Psoas muscle (tissue), 8 donors: Measurements from ENCODE around the gene TEX9. TPM values are rescaled to one million over a fixed set of nuclear protein-coding genes. Genes with fewer than 3 reads are reported as not detected.
"Not testable (repeated sequence)": the region's sequence is repeated elsewhere in the genome, so short reads cannot be mapped to it uniquely, and the experiment has no call there.

Experiments
- ATAC-seq, 4 donors: fragments of 200-7000 bp; cut with Tn5 transposase; one replicate each; pipeline ENCODE4 v1.9.1; 2020; ENCODE audit warnings: moderate library complexity in 3 of 4, mild to moderate bottlenecking in 2 of 4
- DNase-seq, 2 donors: peaks; one replicate each; pipeline ENCODE4 v3.0.0-alpha.2; 2020
- H3K27ac ChIP-seq: fragments of 200-600 bp; one replicate; pipeline ENCODE4 v1.8.0; 2022
- H3K27me3 ChIP-seq, 3 donors: fragments of 200-600 bp in 1 of 3; one replicate each; pipeline versions ENCODE4 v1.6.1 to v1.8.0; 2013 to 2022; ENCODE audit warnings: low read length in 2 of 3, mild to moderate bottlenecking in 2 of 3, moderate library complexity in 1 of 3; ENCODE audit not compliant: insufficient read depth in 3 of 3
- H3K36me3 ChIP-seq, 2 donors: fragments of 200-600 bp in 1 of 2; one replicate each; pipeline versions ENCODE4 v1.6.1 to v1.8.0; 2013 to 2022; ENCODE audit warnings: low read depth in 1 of 2, mild to moderate bottlenecking in 1 of 2, moderate library complexity in 1 of 2; ENCODE audit not compliant: insufficient read depth in 1 of 2
- H3K4me1 ChIP-seq: fragments of 200-600 bp; one replicate; pipeline ENCODE4 v1.8.0; 2022
- H3K4me3 ChIP-seq: fragments of 200-600 bp; one replicate; pipeline ENCODE4 v1.8.0; 2022; ENCODE audit warnings: mild to moderate bottlenecking
- H3K9me3 ChIP-seq: fragments of 200-600 bp; one replicate; pipeline ENCODE4 v1.8.0; 2022
- CTCF ChIP-seq: fragments of 200-600 bp; IDR thresholded peaks from one replicate; pipeline ENCODE4 v1.8.0; 2022; ENCODE audit warnings: antibody characterized with exemption
- WGBS, 3 donors: extraction: QIAGEN DNeasy Blood & Tissue Kit; methylation state at CpG; one replicate each; pipeline versions ENCODE4 v1.1.6 to v1.1.7; 2013; 5-methylcytosine and 5-hydroxymethylcytosine counted together
- intact Hi-C, 2 donors: fragments of 100-400 bp; cut with DNase I; formaldehyde crosslinking; loops; one replicate each; pipeline versions ENCODE4 v1.11.0 to v1.14.2; 2022
- long read RNA-seq, 2 donors: library from polyadenylated mRNA; unstranded; transcript quantifications; one replicate each; pipeline ENCODE4 v2.0.0, GENCODE V29; 2021
- polyA plus RNA-seq, 3 donors: library from polyadenylated mRNA; stranded (reverse); fragments of 200-250 nt; gene quantifications; one replicate each; pipeline ENCODE4 v1.2.3, GENCODE V29; 2013
- total RNA-seq, 4 donors: library from RNA; stranded (reverse); fragmentation: NEBNext Ultra II Directional in 2 of 4; extraction: Animal tissue kit (Norgen Biotek cat#: 25700) in 2 of 4; gene quantifications; one replicate each; pipeline versions ENCODE4 v1.2.1 to v1.2.4, GENCODE V29; 2021 to 2023
- donor health status: healthy with polysubstance abuse.
- donor health status: DM: no; HTN: no; CAD: no; lungs with moderate emphysema.
- donor health status: Bipolar disorder and iron deficiency.
- donor health status: healthy.
- donor health status: DM: yes; HTN: yes; CAD: no.
- donor health status: DM: no; HTN: no; CAD: no.
- donor health status: DM: no; HTN: no; CAD: no.
- donor health status: DM: yes; HTN: yes; CAD: no.

The TEX9 gene
- total RNA-seq, result under 1 TPM; 0.32 to 0.73 (median 0.36) TPM
- under 1 TPM in 2 of 3 donors, not detected in 1; 0.09 to 0.12 TPM for polyA plus RNA-seq
- long read RNA-seq, donor 1, partial matches to known transcripts, result 0 of 1 reads
- long read RNA-seq, donor 1, other reads (novel, unspliced or antisense), result 1 of 1 reads
- long read RNA-seq, donor 2, result 0 reads

GRCh38 chr15:56365075-56365711 is at the start of gene TEX9:
TEX9 (plus strand) TSS chr15:56365426; CDS start chr15:56365451, 25 bp downstream.
- DNase-seq (peak; percentile 83 to 92), ATAC-seq (peak; percentile 95 to 100 (median 98))
- H3K9me3 ChIP-seq, result no peaks in the 10 kb centered on the region
- intact Hi-C loops, result no loop called here
- H3K27me3 ChIP-seq, result no peaks in the 10 kb centered on the region
- H3K27ac ChIP-seq, result no peak within 1 kb of the TSS
- WGBS, 3 donors, result 0 to 1% (median 1%) methylated on average over 45 of the region's 45 CpGs
- H3K4me1 ChIP-seq, result peaks cover 13% of the 10 kb centered on the region
- TF ChIP-seq CTCF, result no peak
- H3K36me3 ChIP-seq, result no peaks in the 10 kb centered on the region
- H3K4me3 ChIP-seq, result peak within 1 kb of the TSS; percentile 87

- H3K9me3 ChIP-seq, DNase-seq, H3K4me1 ChIP-seq, H3K36me3 ChIP-seq, H3K4me3 ChIP-seq, ATAC-seq, H3K27me3 ChIP-seq, intact Hi-C loops, H3K27ac ChIP-seq: not testable (repeated sequence)
- 89 to 95% (median 90%) methylated on average over 10 to 16 of the region's 18 CpGs for WGBS, 3 donors
Observed at GRCh38 chr15:56316561-56316960, 48.7 kb upstream of the TEX9 start.

- Histone ChIP-seq H3K27me3 (peaks cover 0 to 2% (median 0%) of the 10 kb centered on the region in 3 donors), H3K4me1 (no peaks in the 10 kb centered on the region), H3K4me3 (no peak overlapping the region), H3K36me3 (no peaks in the 10 kb centered on the region), H3K9me3 (peaks cover 6% of the 10 kb centered on the region), H3K27ac (no peak overlapping the region)
- intact Hi-C loops, result no loop called here
- ATAC-seq (no peak), DNase-seq (no peak)
- TF ChIP-seq CTCF, result no peak
Observed at GRCh38 chr15:56320316-56320715, 44.9 kb upstream of the TEX9 start.

- H3K4me3 ChIP-seq, result no peak overlapping the region
- no peak overlapping the region for H3K27ac ChIP-seq
- peaks cover 0 to 2% (median 0%) of the 10 kb centered on the region in 3 donors for H3K27me3 ChIP-seq
- intact Hi-C loops, result no loop called here
- WGBS, 3 donors, result 53 to 58% (median 58%) methylated on average over 3 of the region's 3 CpGs
- H3K9me3 ChIP-seq, result peaks cover 6% of the 10 kb centered on the region
- no peak for DNase-seq
- H3K36me3 ChIP-seq, result no peaks in the 10 kb centered on the region
- no peak for ATAC-seq
- no peak for TF ChIP-seq CTCF
- H3K4me1 ChIP-seq, result no peaks in the 10 kb centered on the region
Observed at GRCh38 chr15:56320861-56321260, 44.4 kb upstream of the TEX9 start.

GRCh38 chr15:56322444-56322843 is 42.8 kb upstream of the TEX9 start:
- Histone ChIP-seq H3K36me3 (no peaks in the 10 kb centered on the region), H3K9me3 (peaks cover 6% of the 10 kb centered on the region), H3K27ac (no peak overlapping the region), H3K27me3 (peaks cover 0 to 2% (median 0%) of the 10 kb centered on the region in 3 donors), H3K4me1 (no peaks in the 10 kb centered on the region), H3K4me3 (no peak overlapping the region)
- ATAC-seq (no peak), DNase-seq (no peak)
- TF ChIP-seq CTCF, result no peak
- intact Hi-C loops, result no loop called here
- 40 to 67% (median 58%) methylated on average over 2 of the region's 2 CpGs for WGBS, 3 donors
